ENCODE data around the gene RNF149.
A peak's percentile ranks its signal among the peaks of the same experiment; 100 is the strongest.

The RNF149 gene

DNA sequence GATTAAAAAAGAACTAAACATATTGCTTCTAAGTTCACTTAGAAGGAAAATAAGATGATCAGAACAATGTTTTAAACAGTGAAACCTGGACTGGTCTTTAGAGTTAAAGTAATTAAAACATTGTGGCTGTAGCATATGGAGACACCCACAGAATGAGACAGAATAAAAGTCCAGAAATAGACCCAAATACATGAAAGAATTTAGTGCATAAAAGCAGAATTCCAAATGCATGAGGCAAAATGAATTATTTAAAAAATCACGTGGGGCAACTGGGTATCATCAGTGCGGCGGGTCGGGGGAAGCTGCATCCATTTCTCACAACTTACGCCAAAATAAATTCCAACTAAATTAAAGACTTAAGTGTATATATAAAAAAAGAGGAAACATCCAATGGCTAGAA is 12.1 kb downstream of the RNF149 start:
- ATAC-seq: peak; percentile 71
- no peak for TF ChIP-seq ZC3H10 (CRISPR knock-in tag; IDR thresholded peaks at IDR 0.05)
- TF ChIP-seq, protein P1, sequence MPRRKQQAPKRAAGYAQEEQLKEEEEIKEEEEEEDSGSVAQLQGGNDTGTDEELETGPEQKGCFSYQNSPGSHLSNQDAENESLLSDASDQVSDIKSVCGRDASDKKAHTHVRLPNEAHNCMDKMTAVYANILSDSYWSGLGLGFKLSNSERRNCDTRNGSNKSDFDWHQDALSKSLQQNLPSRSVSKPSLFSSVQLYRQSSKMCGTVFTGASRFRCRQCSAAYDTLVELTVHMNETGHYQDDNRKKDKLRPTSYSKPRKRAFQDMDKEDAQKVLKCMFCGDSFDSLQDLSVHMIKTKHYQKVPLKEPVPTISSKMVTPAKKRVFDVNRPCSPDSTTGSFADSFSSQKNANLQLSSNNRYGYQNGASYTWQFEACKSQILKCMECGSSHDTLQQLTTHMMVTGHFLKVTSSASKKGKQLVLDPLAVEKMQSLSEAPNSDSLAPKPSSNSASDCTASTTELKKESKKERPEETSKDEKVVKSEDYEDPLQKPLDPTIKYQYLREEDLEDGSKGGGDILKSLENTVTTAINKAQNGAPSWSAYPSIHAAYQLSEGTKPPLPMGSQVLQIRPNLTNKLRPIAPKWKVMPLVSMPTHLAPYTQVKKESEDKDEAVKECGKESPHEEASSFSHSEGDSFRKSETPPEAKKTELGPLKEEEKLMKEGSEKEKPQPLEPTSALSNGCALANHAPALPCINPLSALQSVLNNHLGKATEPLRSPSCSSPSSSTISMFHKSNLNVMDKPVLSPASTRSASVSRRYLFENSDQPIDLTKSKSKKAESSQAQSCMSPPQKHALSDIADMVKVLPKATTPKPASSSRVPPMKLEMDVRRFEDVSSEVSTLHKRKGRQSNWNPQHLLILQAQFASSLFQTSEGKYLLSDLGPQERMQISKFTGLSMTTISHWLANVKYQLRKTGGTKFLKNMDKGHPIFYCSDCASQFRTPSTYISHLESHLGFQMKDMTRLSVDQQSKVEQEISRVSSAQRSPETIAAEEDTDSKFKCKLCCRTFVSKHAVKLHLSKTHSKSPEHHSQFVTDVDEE (CRISPR knock-in tag; IDR thresholded peaks at IDR 0.05): no peak
- TF ChIP-seq, protein P2, sequence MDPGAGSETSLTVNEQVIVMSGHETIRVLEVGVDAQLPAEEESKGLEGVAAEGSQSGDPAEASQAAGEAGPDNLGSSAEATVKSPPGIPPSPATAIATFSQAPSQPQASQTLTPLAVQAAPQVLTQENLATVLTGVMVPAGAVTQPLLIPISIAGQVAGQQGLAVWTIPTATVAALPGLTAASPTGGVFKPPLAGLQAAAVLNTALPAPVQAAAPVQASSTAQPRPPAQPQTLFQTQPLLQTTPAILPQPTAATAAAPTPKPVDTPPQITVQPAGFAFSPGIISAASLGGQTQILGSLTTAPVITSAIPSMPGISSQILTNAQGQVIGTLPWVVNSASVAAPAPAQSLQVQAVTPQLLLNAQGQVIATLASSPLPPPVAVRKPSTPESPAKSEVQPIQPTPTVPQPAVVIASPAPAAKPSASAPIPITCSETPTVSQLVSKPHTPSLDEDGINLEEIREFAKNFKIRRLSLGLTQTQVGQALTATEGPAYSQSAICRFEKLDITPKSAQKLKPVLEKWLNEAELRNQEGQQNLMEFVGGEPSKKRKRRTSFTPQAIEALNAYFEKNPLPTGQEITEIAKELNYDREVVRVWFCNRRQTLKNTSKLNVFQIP (CRISPR knock-in tag; IDR thresholded peaks at IDR 0.05; ENCODE audit: borderline replicate concordance, low read depth): no peak
- no peak for TF ChIP-seq CSDC2 (CRISPR knock-in tag; IDR thresholded peaks at IDR 0.05)
- no peak for TF ChIP-seq ZFP30 (CRISPR knock-in tag; IDR thresholded peaks at IDR 0.05)
- no peak for TF ChIP-seq TOX (CRISPR knock-in tag; IDR thresholded peaks at IDR 0.05; ENCODE audit: borderline replicate concordance)
- no peak for TF ChIP-seq ISL1 (CRISPR knock-in tag; IDR thresholded peaks at IDR 0.05)
- no peak for TF ChIP-seq PPARA (CRISPR knock-in tag; IDR thresholded peaks at IDR 0.05; ENCODE audit: borderline replicate concordance)
- TF ChIP-seq, protein P3, sequence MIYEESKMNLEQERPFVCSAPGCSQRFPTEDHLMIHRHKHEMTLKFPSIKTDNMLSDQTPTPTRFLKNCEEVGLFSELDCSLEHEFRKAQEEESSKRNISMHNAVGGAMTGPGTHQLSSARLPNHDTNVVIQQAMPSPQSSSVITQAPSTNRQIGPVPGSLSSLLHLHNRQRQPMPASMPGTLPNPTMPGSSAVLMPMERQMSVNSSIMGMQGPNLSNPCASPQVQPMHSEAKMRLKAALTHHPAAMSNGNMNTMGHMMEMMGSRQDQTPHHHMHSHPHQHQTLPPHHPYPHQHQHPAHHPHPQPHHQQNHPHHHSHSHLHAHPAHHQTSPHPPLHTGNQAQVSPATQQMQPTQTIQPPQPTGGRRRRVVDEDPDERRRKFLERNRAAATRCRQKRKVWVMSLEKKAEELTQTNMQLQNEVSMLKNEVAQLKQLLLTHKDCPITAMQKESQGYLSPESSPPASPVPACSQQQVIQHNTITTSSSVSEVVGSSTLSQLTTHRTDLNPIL (CRISPR knock-in tag; IDR thresholded peaks at IDR 0.05; ENCODE audit: low read depth): no peak
- TF ChIP-seq ZNF8 (CRISPR knock-in tag; IDR thresholded peaks at IDR 0.05): no peak
- TF ChIP-seq ESRRG (CRISPR knock-in tag; IDR thresholded peaks at IDR 0.05): no peak
- TF ChIP-seq, protein P4, sequence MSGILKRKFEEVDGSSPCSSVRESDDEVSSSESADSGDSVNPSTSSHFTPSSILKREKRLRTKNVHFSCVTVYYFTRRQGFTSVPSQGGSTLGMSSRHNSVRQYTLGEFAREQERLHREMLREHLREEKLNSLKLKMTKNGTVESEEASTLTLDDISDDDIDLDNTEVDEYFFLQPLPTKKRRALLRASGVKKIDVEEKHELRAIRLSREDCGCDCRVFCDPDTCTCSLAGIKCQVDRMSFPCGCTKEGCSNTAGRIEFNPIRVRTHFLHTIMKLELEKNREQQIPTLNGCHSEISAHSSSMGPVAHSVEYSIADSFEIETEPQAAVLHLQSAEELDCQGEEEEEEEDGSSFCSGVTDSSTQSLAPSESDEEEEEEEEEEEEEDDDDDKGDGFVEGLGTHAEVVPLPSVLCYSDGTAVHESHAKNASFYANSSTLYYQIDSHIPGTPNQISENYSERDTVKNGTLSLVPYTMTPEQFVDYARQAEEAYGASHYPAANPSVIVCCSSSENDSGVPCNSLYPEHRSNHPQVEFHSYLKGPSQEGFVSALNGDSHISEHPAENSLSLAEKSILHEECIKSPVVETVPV (CRISPR knock-in tag; IDR thresholded peaks at IDR 0.05): no peak
- TF ChIP-seq ZNF565 (CRISPR knock-in tag; conservative IDR thresholded peaks at IDR 0.05; ENCODE audit: low read depth): no peak
- TF ChIP-seq BACH2 (CRISPR knock-in tag; IDR thresholded peaks at IDR 0.05; ENCODE audit: borderline replicate concordance): no peak
- TF ChIP-seq SNAI2 (CRISPR knock-in tag; IDR thresholded peaks at IDR 0.05): no peak
- no peak for TF ChIP-seq RARB (CRISPR knock-in tag; IDR thresholded peaks at IDR 0.05)
- TF ChIP-seq ZFP3 (CRISPR knock-in tag; IDR thresholded peaks at IDR 0.05): no peak
- no peak for TF ChIP-seq TCF4 (CRISPR knock-in tag; IDR thresholded peaks at IDR 0.05; ENCODE audit: borderline replicate concordance)

DNA sequence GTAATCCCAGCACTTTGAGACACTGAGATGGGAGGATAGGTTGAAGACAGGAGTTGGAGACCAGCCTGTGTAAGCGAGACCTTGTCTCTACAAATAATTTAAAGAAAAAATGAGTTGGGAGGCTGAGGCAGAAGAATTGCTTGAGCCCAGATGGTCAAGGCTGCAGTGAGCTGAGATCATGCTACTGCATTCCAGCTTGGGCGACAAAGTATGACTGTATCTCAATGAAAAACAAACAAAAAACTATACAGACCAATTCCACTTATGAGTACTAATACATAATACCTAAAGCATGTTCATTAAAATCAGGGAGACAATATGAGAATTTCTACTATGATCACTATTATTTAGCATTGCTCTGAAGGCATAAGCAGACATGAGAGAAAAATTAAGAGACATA is 12.6 kb downstream of the RNF149 start:
- TF ChIP-seq ZC3H10 (CRISPR knock-in tag; IDR thresholded peaks at IDR 0.05): no peak
- TF ChIP-seq ARNTL (CRISPR knock-in tag; IDR thresholded peaks at IDR 0.05; ENCODE audit: borderline replicate concordance, low read depth): no peak
- TF ChIP-seq RARB (CRISPR knock-in tag; IDR thresholded peaks at IDR 0.05): no peak
- TF ChIP-seq ZFP3 (CRISPR knock-in tag; IDR thresholded peaks at IDR 0.05): no peak
- TF ChIP-seq ZFP30 (CRISPR knock-in tag; IDR thresholded peaks at IDR 0.05): no peak
- TF ChIP-seq PPARA (CRISPR knock-in tag; IDR thresholded peaks at IDR 0.05; ENCODE audit: borderline replicate concordance): no peak
- no peak for TF ChIP-seq TOX (CRISPR knock-in tag; IDR thresholded peaks at IDR 0.05; ENCODE audit: borderline replicate concordance)
- no peak for TF ChIP-seq ESRRG (CRISPR knock-in tag; IDR thresholded peaks at IDR 0.05)
- ATAC-seq: peak; percentile 55; the same call in 2 of the 3 replicates

DNA sequence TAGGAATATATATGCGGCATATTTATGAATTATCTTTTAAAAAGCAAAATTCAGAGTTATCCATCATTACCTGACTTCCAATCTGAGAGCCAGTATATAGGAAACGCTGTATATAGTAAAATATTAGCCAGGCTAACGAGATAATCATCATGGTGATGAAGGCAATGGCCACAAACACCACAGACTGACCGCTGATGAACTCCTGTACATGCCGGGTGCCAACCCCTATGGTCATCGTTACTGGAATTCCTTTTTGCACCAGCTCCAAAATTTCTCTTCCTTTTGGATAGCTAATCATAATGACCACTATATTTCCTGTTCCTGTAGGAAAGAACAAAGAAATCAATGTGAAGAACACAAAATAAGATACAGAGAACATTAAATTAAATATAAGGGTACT is 13.6 kb downstream of the RNF149 start:
- no peak for ATAC-seq
- TF ChIP-seq TCF4 (CRISPR knock-in tag; IDR thresholded peaks at IDR 0.05; ENCODE audit: borderline replicate concordance) (no peak), RARB (CRISPR knock-in tag; IDR thresholded peaks at IDR 0.05) (no peak)
- TF ChIP-seq, protein P5, sequence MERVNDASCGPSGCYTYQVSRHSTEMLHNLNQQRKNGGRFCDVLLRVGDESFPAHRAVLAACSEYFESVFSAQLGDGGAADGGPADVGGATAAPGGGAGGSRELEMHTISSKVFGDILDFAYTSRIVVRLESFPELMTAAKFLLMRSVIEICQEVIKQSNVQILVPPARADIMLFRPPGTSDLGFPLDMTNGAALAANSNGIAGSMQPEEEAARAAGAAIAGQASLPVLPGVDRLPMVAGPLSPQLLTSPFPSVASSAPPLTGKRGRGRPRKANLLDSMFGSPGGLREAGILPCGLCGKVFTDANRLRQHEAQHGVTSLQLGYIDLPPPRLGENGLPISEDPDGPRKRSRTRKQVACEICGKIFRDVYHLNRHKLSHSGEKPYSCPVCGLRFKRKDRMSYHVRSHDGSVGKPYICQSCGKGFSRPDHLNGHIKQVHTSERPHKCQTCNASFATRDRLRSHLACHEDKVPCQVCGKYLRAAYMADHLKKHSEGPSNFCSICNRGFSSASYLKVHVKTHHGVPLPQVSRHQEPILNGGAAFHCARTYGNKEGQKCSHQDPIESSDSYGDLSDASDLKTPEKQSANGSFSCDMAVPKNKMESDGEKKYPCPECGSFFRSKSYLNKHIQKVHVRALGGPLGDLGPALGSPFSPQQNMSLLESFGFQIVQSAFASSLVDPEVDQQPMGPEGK (CRISPR knock-in tag; IDR thresholded peaks at IDR 0.05; ENCODE audit: borderline replicate concordance): no peak
